ENCODE data around the gene SGSM2.

The SGSM2 gene

DNA sequence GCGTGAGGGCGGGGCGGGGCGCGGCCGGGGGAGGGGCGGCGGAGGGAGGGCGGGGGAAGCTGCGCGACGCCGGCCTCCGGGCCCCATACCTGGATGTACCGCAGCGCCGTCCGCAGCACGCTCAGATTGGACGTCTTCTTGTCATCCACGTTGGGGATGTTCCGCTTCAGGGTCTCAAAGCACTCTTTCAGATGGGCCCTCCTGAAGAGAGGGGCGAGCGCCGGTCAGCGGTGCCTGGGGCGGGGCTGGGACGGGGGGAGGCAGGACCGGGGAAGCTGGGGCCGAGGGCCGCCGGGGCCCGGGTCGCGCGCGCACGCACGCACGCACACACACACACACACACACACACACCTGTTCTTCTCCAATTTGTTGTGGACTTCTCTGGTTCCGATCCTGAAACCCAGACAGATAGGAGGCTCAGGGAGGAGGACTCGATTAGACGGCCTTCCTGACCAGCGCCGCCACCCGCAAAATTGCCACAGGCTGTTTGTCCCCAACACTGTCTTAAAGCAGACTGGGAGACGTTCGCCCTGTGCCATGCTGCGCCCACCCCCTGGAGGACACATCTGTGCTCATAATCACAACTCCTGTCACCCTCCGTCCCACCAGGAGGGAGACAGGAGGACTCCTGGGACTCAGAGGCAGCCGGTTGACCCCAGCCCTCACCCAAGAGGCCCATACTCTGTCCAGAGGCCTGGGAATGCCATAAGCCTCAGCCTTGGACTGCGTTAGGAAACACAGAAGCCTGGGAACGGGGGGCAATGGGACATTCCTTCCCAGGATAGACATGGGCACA lies 56.9 kb downstream of the SGSM2 start:
- H3K4me3 ChIP-seq (replicated peaks; ENCODE audit: low read depth, low read length), result no peak overlapping the region
- no peak for DNase-seq (ENCODE audit: extremely low read depth, low read depth)
- TF ChIP-seq, protein P1, sequence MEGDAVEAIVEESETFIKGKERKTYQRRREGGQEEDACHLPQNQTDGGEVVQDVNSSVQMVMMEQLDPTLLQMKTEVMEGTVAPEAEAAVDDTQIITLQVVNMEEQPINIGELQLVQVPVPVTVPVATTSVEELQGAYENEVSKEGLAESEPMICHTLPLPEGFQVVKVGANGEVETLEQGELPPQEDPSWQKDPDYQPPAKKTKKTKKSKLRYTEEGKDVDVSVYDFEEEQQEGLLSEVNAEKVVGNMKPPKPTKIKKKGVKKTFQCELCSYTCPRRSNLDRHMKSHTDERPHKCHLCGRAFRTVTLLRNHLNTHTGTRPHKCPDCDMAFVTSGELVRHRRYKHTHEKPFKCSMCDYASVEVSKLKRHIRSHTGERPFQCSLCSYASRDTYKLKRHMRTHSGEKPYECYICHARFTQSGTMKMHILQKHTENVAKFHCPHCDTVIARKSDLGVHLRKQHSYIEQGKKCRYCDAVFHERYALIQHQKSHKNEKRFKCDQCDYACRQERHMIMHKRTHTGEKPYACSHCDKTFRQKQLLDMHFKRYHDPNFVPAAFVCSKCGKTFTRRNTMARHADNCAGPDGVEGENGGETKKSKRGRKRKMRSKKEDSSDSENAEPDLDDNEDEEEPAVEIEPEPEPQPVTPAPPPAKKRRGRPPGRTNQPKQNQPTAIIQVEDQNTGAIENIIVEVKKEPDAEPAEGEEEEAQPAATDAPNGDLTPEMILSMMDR (IDR thresholded peaks at IDR 0.05; ENCODE audit: low read depth, low read length, missing control alignments), result no peak

DNA sequence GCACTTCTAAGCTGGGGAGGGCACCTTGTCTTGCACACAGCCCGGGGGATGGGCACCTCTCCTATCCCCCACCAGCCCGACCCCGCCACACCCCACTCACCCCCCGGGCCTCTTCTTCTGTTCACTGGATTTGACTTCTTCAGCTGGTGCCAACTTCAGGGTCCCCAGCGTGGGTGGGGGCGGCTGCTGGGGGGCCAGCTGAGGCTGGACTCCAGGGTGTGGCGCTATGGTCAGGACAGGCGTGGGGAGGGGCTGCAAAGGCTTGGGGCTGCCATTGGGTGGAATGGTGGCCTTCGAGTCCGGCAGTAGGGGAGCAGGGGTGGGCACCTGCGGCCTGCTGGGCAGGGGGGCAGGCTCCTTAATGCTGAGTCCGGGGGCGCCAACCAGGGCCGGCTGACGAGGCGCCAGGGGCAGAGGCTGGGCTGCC lies 57.5 kb downstream of the SGSM2 start:
- no peak overlapping the region for H3K4me3 ChIP-seq (replicated peaks; ENCODE audit: low read depth, low read length)
- DNase-seq (ENCODE audit: extremely low read depth, low read depth), result no peak
- TF ChIP-seq, protein P1 (IDR thresholded peaks at IDR 0.05; ENCODE audit: low read depth, low read length, missing control alignments), result no peak

DNA sequence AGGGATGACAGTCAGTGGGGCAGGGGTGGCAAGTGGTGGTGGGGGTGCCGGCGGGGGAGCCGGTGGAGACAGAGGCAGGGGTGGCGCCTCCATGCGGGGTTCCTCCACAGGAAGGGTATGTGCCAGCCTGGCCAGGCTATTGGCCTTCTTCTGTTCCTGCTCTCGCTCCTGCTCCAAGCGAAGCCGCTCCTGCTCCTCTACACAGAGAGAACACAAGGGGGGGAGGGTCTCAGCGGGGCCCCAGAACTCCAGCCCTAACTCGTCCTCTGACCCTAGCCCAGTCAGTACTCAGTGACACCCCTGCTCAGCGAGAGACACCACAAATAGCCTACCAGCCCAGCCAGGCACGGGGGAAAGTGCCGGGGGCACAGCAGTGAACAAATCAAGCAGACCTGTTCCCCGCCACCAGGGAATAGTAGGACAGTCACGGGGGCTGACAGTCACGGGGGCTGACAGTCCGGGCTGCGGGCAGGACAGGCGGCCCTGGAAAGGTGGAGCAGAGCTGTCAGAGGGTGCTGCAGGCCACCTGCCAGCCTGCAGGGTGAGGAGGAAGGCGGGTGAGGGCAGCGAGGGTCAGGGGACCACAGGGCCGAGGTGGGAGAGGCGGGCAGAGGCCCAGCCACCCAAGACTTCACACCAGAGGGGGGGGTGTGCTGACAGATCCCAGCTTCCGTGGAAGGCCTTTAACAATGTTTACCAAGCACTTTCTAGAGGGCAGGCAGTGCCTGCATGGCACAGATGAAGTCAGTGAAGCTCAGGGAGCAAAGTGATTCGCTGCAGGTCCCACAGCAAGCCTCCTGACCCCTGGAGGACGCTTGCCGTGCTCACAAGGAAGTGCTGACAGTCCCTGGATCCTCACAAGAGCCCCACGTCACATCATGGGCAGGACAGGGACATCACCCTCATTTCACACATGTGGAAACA lies 58.2 kb downstream of the SGSM2 start:
- peak overlapping the region; percentile 39; the same call in 1 of the 2 replicates for H3K4me3 ChIP-seq (replicated peaks; ENCODE audit: low read depth, low read length)
- DNase-seq (ENCODE audit: extremely low read depth, low read depth), result no peak

DNA sequence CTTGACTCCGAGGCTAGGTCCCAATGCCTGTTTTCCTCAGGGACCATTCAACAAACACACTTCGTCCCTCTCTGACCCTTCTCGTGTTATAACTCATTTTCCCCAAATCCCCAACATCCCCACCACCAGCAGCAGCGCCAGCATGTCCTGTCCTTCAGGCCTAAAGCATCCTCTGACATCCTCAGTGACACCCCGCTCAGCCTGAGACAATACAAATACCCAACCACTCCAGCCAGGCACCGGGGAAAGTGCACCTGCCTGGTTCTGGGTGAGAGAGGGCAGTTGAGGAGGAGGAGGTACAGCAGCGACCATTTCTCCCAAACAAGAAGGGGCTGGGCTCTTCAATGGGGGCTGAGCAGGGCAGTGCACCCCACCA lies 58.9 kb downstream of the SGSM2 start:
- H3K4me3 ChIP-seq (replicated peaks; ENCODE audit: low read depth, low read length), result peak overlapping the region; percentile 39
- DNase-seq (ENCODE audit: extremely low read depth, low read depth), result no peak
- TF ChIP-seq, protein P1 (IDR thresholded peaks at IDR 0.05; ENCODE audit: low read depth, low read length, missing control alignments), result no peak

More for the DNA sequence above, 58.2 kb downstream of the SGSM2 start:
- TF ChIP-seq, protein P1 (IDR thresholded peaks at IDR 0.05; ENCODE audit: low read depth, low read length, missing control alignments), result no peak

DNA sequence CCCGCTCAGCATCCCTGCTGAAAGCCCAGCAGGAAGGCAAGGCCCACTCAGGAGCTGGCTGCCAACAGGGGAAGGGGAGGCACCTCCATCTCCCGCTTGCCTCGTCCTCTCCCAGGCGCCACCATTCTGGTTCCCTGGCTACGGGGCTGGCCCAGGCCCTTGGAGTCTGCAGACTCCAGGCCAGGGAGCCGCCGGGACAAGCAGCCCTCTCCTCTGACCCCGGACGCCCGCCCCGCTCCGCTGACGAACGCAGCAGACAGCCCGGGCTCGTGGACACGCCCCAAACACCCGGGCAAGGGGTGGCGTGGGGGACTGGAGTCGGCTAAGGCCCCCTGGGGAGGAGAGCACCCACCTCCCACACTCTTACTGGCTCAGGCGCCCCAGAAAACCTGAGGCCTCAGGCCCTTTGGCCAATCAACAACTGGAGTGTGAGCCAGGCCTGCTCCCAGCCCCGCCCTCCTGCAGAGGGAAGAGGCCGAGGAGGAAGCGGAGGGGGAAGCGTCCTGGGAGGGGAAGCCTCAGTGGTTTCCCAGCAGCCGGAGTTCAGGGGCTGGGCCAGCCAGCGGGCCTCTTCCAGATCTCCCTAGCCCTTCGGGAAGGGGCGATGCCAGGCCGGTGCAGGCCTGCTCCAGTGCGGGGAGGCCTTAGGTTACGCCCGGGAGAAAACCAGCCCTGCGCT lies 59.4 kb downstream of the SGSM2 start:
- DNase-seq (ENCODE audit: extremely low read depth, low read depth), result no peak
- peak overlapping the region; percentile 39 for H3K4me3 ChIP-seq (replicated peaks; ENCODE audit: low read depth, low read length)
- TF ChIP-seq, protein P1 (IDR thresholded peaks at IDR 0.05; ENCODE audit: low read depth, low read length, missing control alignments), result no peak
